ENCODE measurements around the gene ENOX1. TPM values are rescaled to one million over a fixed set of nuclear protein-coding genes. Genes with fewer than 3 reads are reported as not detected.

Gene ENOX1
- polyA plus RNA-seq, 1 donor (not counting 4 experiments of a cell fraction or from before 2014, with no cell fraction given), result 1.1 TPM

- Histone ChIP-seq H2AFZ (ENCODE audit: control insufficient read depth, low read length) (no peak overlapping the region), H3K79me2 (ENCODE audit: control insufficient read depth, insufficient read depth, low read length) (no peaks in the 10 kb centered on the region), H3K27me3 (ENCODE audit: control insufficient read depth, extremely low read depth, insufficient read depth, low read length) (no peaks in the 10 kb centered on the region), H3K9me1 (ENCODE audit: control insufficient read depth, extremely low read depth, insufficient read depth, low read length) (no peaks in the 10 kb centered on the region), H3K9ac (ENCODE audit: control insufficient read depth, extremely low read depth, insufficient read depth, low read length) (no peak overlapping the region), H3K4me1 (ENCODE audit: control insufficient read depth, extremely low read depth, insufficient read depth, low read length) (no peaks in the 10 kb centered on the region), H3K27ac (ENCODE audit: control insufficient read depth, insufficient read depth, low read length) (no peak overlapping the region), H3K36me3 (ENCODE audit: control insufficient read depth in 2 of 2, extremely low read depth in 1 of 2, insufficient read depth in 2 of 2, low read length in 2 of 2) (no peaks in the 10 kb centered on the region), H3K4me3 (ENCODE audit: control insufficient read depth in 2 of 3, extremely low read depth in 1 of 3, insufficient read depth in 2 of 3, low read depth in 1 of 3, low read length in 3 of 3) (no peak overlapping the region), H4K20me1 (ENCODE audit: control insufficient read depth, extremely low read depth, insufficient read depth, low read length) (no peaks in the 10 kb centered on the region), H3K4me2 (ENCODE audit: control insufficient read depth, extremely low read depth, insufficient read depth, low read depth, low read length) (no peak overlapping the region), H3K9me3 (ENCODE audit: control insufficient read depth, low read depth, low read length) (no peaks in the 10 kb centered on the region)
- no peak for DNase-seq (ENCODE audit: low read depth, low spot score)
- TF ChIP-seq CTCF (optimal IDR thresholded peaks at IDR 0.05 in 1 of 3, IDR thresholded peaks at IDR 0.05 in 1 of 3, conservative IDR thresholded peaks at IDR 0.05 in 1 of 3; ENCODE audit: extremely low read depth in 1 of 3, insufficient read depth in 2 of 3, low read length in 3 of 3), result no peak
- no peak for TF ChIP-seq EZH2 (IDR thresholded peaks at IDR 0.05; ENCODE audit: low read length)
- no peak for FAIRE-seq
- dilution Hi-C loops (cut with MboI; ENCODE audit: extremely low pct_ligation_motif_present, low sequenced_read_pairs), result no loop called here
Observed at GRCh38 chr13:43580280-43580679, 206.5 kb downstream of the ENOX1 start.

- DNase-seq (ENCODE audit: low read depth, low spot score) (no peak), FAIRE-seq (no peak)
- dilution Hi-C loops (cut with MboI; ENCODE audit: extremely low pct_ligation_motif_present, low sequenced_read_pairs), result no loop called here
- Histone ChIP-seq H3K4me3 (ENCODE audit: control insufficient read depth in 2 of 3, extremely low read depth in 1 of 3, insufficient read depth in 2 of 3, low read depth in 1 of 3, low read length in 3 of 3) (no peak overlapping the region), H3K9me3 (ENCODE audit: control insufficient read depth, low read depth, low read length) (no peaks in the 10 kb centered on the region), H3K4me1 (ENCODE audit: control insufficient read depth, extremely low read depth, insufficient read depth, low read length) (no peaks in the 10 kb centered on the region), H3K36me3 (ENCODE audit: control insufficient read depth in 2 of 2, extremely low read depth in 1 of 2, insufficient read depth in 2 of 2, low read length in 2 of 2) (no peaks in the 10 kb centered on the region), H4K20me1 (ENCODE audit: control insufficient read depth, extremely low read depth, insufficient read depth, low read length) (no peaks in the 10 kb centered on the region), H3K27me3 (ENCODE audit: control insufficient read depth, extremely low read depth, insufficient read depth, low read length) (no peaks in the 10 kb centered on the region), H3K79me2 (ENCODE audit: control insufficient read depth, insufficient read depth, low read length) (no peaks in the 10 kb centered on the region), H2AFZ (ENCODE audit: control insufficient read depth, low read length) (no peak overlapping the region), H3K27ac (ENCODE audit: control insufficient read depth, insufficient read depth, low read length) (no peak overlapping the region), H3K4me2 (ENCODE audit: control insufficient read depth, extremely low read depth, insufficient read depth, low read depth, low read length) (no peak overlapping the region), H3K9me1 (ENCODE audit: control insufficient read depth, extremely low read depth, insufficient read depth, low read length) (no peaks in the 10 kb centered on the region), H3K9ac (ENCODE audit: control insufficient read depth, extremely low read depth, insufficient read depth, low read length) (no peak overlapping the region)
- TF ChIP-seq CTCF (optimal IDR thresholded peaks at IDR 0.05 in 1 of 3, IDR thresholded peaks at IDR 0.05 in 1 of 3, conservative IDR thresholded peaks at IDR 0.05 in 1 of 3; ENCODE audit: extremely low read depth in 1 of 3, insufficient read depth in 2 of 3, low read length in 3 of 3) (no peak), EZH2 (IDR thresholded peaks at IDR 0.05; ENCODE audit: low read length) (no peak)
Observed at GRCh38 chr13:43579321-43579720, 207.5 kb downstream of the ENOX1 start.

Measured in keratinocyte (primary cell).